GM18520 (cell line): ENCODE measurements around the gene LIN37.
"Not testable (repeated sequence)": the region's sequence is repeated elsewhere in the genome, so short reads cannot be mapped to it uniquely, and the experiment has no call there.

ENCODE experiments used
- ATAC-seq: cut with Tn5 transposase; IDR thresholded peaks from one replicate; pipeline ENCODE4 v1.9.1; 2021; ENCODE audit not compliant: unreplicated experiment

Gene LIN37

DNA sequence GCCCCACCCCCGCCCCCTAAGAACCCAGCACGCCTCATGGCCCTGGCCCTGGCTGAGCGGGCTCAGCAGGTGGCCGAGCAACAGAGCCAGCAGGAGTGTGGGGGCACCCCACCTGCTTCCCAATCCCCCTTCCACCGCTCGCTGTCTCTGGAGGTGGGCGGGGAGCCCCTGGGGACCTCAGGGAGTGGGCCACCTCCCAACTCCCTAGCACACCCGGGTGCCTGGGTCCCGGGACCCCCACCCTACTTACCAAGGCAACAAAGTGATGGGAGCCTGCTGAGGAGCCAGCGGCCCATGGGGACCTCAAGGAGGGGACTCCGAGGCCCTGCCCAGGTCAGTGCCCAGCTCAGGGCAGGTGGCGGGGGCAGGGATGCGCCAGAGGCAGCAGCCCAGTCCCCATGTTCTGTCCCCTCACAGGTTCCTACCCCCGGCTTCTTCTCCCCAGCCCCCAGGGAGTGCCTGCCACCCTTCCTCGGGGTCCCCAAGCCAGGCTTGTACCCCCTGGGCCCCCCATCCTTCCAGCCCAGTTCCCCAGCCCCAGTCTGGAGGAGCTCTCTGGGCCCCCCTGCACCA, 38.9 kb downstream of the LIN37 start:
- no peak for ATAC-seq

DNA sequence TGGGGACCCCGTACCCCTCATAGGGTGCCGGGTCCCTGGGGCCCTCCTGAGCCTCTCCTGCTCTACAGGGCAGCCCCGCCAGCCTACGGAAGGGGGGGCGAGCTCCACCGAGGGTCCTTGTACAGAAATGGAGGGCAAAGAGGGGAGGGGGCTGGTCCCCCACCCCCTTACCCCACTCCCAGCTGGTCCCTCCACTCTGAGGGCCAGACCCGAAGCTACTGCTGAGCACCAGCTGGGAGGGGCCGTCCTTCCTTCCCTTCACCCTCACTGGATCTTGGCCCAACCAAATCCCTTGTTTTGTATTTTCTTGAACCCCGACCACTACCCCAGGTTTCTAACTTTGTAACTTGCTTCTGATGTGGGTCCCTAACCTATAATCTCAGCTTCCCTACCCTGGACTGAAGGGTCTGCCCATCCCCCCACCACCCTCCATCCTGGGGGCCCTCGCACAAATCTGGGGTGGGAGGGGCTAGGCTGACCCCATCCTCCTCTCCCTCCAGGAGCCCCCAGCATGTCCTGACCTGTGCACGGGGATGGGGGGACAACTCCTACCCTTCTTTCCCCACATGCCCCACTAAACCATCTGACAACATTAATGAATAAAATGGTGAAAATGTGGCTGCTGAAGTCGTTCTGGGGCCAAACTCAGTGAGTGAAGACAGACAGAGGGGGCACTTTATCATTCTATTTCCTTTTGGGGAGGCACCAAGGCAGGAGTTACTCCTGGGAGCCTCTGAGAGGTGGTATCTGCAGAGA, 40.0 kb downstream of the LIN37 start:
- ATAC-seq = no peak

DNA sequence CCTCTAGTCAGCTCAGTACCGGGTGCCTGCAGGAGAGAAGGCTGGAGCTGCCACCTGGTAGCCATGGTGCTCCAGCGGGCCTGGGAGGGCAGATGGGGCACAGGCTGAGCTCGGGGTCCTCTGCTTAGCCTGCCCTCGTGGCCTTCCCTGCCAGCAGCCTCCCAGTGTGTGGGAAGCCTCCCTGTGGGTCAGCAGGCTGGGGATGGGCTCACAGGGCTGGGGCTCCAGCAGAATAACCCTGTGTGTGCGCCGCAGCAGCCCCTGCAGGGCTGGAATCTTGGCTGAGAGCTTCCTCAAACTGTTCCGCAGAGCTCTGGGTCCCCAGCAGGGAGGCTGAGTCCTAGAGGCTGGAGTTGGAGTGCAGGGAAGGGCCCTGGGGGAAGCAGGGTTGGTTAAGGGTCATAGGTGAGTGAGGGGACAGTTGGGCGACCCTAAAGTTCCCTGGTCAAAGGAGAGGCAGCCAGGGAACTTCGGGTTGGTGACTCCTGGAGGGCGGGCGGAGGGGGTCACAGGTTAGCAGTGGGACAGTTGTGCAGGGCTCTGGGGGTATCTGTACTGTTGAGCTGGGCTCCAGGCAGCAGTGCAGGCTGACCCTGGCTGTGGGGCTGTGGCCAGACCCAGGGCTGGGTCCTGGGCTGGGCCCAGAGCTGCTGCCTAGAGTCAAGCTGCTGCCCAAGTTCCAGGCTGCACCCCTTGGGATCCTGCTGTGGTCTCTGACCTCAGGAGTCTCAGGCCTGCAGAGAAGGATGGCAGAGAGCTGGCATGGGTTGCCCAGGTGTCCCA, 41.0 kb downstream of the LIN37 start:
- no peak for ATAC-seq

DNA sequence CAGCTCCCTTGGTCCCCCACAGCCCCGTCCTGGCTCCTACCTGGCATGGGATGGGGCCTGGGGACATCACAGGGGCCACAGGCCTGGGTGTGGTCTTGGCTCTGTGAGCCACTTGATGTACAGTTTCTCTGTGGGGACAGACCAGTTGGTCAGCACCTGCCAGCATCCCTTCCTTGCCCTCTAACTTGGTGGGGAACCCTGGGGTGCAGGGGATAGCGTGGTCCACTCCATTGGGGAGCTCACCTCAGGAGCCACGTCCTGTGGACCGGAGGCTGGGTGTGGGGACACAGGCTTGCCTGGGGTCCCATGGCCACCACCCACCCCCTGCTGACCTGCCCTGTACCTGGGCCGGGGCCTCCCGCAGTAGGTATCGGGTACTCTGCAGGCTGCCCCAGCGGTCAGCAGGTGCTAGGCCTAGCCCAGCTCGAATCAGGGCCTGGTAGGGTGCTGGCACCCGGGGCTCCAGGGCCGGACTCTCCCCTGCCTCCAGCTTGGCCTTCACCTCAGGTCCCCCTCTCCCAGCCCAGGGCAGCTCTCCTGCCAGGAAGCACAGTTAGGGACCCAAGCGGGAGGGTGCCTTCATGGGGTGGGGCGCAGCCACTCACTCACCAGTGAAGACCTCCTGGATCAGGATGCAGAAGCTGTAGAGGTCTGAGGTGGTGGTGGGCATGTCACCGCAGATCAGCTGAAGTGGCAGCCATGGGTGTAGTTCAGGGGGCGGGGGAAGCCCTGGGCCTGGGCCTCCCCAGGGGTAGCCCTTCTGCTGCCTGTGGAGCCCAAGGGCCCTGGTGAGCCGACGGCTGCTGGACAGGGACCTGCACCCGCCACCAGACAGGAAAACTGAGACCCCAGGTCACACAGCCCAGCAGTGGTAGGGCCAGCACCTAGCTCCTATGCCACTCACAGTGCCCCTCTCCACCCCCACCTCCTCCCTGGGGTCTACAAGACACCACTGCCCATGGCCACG, 41.9 kb downstream of the LIN37 start:
- no peak for ATAC-seq

DNA sequence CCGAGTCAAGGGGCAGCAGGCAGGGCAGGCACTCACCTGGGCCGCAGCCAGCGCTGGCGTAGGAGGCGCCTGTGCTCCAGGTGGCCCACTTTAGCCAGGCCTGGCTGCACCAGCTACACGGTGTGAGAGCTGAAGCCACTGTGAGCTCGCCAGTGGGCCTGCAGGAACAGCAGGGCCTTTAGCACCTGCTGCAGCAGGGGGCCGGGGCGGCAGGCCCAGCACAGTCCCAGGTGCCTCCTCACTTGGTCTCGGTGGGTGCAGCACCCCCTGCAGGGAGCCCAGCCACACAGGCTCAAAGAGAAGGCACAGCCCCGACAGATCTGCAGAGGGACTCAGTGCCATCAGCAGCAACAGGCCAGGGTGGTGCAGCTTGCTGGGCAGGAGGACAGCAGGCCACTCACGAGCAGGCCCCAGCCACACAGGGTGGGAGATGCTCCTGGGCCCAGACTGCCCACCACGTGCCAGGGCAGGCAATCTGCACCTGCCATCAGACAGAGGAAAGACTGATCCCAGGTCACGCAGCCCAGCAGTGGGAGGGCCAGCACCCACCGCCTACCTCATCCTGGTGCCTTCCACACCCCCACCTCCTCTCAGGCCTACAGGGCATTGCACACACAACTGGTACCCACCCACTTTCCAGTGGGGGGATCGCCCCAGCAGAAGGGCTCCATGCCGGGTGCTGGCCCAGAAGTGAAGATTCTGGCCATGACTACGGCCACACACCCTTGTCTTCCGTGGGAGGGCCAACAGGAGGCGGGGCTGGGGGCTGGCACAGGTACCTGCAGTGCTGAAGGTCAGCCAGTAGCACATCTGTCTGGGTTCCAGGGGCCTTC, 42.8 kb downstream of the LIN37 start:
- no peak for ATAC-seq

DNA sequence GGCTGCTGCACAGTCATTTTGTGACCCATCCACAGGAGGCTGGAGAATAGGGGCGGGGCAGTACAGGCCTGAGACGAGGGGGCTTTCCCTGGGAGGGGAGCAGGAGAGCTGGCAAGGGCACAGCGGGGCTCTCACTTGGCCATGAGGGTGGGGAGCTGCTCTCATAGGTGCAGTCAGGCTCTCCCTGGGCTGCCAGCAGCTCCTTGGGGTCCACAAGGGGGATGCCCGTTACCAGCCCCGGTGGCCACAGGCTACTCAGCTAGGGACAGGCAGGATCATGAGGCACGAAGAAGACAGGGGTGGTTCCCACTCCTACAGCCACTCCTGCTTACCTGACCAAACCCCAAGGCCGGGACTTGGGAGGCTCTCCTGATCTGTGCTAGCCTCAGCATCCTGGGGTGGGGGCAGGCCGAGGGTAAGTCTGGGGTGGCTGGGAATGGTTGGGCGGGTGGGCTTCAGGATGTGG, 43.5 kb downstream of the LIN37 start:
- no peak for ATAC-seq

DNA sequence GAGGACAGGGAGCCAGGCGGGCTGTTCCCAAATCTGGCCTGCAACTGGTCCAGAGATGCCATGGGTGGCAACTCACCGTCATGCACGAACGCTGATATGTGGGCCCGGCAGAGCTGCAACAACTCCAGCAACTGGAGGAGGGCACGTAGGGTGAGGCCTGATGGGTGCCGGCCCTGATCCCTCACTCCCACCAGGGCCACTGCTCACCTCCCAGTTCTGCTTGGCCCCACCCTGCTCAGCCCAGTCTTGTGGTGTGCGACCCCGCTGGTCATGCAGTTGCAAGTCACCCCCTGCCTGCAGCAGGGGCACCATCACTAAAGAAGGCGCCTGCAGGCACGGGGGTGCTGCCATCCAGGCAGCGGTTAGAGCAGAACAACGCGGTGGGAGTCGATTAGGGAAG, 43.9 kb downstream of the LIN37 start:
- no peak for ATAC-seq

DNA sequence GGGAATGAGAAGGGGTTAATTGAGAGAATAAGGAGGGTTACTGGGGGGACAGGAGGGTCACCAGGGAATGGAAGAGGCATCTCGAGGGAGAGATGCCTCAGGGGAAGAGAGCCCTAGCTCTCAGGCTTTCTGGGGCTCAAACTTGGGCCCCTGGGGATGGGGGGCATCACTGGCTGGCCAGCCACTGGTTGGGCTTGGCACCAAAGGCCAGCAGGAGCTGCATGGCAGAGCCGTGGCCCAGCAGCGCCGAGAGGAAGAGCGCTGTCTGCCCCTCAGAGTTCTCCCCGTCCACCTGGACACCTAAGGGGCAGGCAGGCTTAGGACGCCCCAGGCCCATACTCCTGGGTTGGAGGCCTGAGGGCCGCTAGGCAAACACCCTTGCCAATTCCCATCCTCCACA, 44.5 kb downstream of the LIN37 start:
- no peak for ATAC-seq

DNA sequence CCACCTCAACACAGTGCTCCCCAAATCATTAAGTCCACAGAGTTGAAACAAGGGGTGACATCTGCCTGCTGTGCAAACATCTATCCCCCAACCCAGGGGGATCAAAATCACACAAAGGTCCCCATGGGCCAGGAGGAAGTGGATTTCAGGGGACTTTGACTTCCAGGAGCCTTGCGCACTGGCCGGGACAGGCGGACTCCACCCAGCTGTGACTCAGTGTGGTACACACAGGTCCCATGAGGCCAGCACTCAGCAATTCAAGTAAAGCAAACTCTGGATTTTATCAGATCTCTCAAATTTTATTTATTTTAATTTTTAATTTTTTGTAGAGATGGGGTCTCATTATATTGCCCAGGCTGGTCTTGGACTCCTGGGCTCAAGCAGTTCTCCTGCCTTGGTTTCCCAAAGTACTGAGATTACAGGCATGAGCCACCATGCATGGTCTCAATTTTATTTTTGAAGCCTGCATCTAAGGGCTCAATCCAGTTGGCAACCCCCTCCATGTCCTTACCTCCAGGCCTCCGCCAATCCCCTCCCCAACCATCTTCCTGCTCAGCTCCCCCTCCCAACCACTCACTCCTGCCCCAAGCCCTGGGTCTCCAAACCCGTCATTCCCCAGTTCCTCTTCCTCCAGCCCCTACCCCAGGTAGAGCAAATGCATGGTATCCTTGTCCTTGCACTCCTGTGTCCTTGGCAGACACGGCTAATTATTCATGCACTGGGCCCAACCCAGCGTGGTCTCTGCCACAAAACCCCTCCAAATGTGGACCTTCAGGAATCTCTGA, 45.2 kb downstream of the LIN37 start:
- ATAC-seq = no peak

DNA sequence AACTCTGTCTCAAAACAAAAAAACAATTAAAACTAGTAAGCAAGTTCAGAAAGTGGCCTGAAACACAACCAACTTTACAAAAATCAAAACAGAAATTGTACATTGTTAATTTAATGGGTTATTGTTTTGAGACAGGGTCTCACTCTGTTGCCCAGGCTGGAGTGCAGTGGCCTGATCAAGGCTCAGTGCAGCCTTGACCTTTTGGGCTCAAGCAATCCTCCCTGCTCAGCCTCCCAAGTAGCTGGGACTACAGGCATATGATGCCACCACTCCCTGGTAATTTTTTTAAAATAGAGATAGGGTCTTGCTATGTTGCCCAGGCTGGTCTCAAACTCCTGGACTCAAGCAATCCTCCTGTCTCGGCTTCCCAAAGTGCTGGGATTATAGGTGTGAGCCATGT, 47.2 kb downstream of the LIN37 start:
- not testable (repeated sequence) for ATAC-seq

DNA sequence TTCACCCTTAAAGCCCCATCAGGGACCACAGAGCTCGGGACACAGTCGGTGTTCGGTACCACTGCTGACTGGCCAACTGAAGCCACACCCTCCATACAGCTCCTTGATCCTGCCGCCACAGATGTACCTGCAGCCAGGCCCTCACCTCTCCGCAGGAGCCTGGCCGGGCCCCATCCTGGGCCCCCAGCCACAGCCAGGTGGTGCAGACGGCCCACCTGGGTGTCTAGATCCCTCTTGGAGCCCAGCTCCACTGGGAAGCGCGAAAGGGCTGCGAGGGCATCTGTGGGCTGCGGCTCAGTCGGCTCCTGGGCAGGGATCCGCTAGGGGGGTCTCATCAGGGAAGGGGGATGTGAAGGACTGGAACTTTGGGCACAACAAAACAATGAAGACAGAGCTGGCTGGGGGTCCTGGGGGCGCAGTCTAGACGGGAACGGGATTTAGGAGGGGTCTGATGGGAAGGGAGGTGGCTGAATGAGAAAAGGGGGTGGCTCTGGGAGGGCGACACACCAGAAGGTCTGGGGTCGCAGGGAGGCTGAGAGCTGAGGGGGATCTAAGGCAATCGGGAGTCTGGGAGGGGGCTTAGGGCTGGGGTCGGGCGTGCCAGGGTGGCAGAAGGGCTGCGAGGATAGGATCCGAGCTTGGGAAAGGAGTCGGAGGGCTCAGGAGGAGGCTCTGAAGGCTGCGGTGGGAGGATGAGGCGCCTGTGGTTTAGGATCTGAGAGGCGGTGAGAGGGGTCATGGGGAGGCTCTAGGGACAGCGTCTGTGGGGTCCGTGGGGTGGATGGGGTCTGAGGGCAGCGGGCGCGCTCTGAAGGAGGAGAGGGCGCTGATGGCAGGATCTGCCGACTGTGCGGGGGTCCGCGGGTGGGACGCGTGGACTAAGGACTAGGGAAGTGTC, 48.5 kb downstream of the LIN37 start:
- ATAC-seq = no peak

DNA sequence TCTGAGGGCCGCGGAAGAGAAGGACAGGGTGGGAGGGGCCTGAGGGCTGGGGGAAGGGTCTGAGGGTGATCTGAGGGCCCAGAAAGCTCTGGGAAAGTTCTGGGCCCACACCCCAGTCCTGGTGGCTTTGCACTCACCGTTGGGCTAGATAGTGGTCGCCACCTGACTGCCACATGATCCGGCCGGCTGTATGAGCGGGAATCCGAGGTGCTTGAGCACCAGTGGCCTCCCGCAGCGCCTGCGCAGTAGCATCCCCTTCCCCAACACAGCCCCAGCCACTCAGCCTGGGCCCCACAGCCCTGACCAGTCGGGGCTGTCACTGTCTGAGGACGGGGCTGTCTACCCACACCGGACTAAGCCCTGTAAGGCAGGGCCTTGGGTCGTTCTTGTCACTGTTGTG, 49.3 kb downstream of the LIN37 start:
- ATAC-seq = no peak

DNA sequence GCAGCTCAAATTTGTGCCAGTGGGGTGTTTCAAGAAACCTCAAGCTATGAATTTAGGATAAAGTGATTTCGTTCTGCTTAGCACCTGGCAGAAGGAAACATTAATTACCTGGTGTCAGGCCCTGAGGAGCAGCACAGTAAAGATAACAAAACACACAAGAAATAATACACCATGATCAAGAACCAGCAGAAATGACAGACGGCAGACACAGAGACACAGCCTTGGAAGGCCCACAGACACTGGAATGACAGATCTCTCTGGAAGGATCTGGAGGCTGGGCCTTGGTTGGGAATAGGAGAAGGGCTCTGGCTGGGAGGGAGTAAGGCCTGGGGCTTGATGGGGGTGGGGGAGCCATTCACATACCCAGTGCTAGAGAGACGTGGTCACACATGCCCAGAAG, 53.5 kb downstream of the LIN37 start:
- no peak for ATAC-seq
